Activated CD8-positive, alpha-beta memory T cell treated with anti-CD3 and anti-CD28 coated beads for 24 hours (primary cell): ENCODE data around the gene MEIOC.
"Not testable (repeated sequence)": the region's sequence is repeated elsewhere in the genome, so short reads cannot be mapped to it uniquely, and the experiment has no call there.

Source experiments
- DNase-seq: peaks from one replicate; pipeline ENCODE4 v3.0.0-alpha.2; 2020

MEIOC gene

DNA sequence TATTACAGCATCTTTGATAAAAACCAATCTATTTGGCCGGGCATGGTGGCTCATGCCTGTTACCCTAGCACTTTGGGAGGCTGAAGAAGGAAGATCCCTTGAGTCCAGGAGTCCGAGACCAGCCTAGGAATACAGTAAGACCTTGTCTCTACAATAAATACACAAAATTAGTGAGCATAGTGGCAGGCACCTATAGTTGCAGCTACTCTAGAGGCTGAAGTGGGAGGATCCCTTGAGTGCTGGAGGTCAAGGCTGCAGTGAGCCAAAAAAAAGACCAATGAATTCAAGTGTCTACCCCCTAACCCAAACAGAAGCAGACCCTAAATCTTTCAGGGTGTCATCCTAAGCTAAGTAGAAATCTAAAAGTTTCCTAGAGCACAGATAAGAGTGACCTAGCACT lies 7.3 kb upstream of the MEIOC start:
- DNase-seq = no peak

DNA sequence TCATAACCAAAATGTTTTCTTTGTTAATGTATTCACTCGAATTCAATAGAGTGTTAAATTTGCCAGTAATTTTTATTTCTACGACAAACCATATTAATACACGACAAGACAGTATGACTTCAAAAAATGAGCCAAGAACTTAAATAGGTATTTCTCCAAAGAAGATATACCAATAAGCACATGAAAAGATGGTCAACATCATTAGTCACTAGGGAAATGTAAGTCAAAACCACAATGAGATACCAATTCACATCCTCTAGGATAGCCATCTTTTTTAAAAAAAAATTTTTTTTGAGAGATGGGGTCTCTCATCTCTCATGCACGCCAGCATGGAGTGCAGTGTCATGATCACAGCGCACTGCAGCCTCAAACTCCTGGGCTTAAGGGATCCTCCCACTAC lies 5.0 kb upstream of the MEIOC start:
- DNase-seq = no peak

- no peak for DNase-seq
Observed at GRCh38 chr17:44652727-44653126, 3.5 kb upstream of the MEIOC start.

- no peak for DNase-seq
Observed at GRCh38 chr17:44653384-44653783, 2.9 kb upstream of the MEIOC start.

GRCh38 chr17:44653954-44654353 lies 2.3 kb upstream of the MEIOC start:
- no peak for DNase-seq

DNA sequence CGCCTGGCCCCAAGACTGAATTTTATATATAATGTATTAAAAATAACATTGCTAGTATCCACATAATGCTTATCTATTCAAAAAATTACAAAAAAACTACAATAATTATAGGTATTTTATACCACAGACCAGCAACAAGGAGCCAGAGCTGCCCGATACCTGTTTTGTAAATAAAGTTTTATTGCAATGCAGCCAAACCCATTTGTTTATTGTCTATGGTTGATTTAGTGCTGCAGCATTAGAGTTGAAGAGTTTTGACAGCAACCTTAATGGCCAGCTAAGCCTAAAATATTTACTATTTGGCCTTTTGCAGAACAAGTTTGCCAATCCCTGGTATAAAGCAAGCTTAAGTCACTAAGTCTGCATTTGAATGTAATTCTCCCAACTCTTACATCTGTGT lies 5.6 kb downstream of the MEIOC start:
- DNase-seq = no peak

GRCh38 chr17:44663095-44663494 lies 6.8 kb downstream of the MEIOC start:
- no peak for DNase-seq

DNA sequence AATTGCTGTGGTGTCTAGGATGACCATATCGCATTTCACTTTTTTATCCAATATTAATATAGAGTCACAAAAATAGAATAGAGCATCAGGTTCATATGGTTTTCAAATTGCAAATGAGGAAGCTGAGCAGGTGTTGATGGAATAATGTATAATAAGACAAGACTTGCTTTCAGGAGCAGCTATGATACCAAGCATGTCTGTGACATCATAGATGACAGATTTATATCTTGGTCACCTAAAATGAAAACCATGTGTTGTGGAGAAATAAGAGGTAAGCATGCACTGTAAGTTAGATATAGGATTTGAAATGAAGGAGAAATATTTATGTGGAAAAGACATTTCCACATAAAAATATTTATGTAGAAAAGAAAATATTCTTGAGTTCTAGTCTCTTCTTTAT lies 8.6 kb downstream of the MEIOC start:
- no peak for DNase-seq

DNA sequence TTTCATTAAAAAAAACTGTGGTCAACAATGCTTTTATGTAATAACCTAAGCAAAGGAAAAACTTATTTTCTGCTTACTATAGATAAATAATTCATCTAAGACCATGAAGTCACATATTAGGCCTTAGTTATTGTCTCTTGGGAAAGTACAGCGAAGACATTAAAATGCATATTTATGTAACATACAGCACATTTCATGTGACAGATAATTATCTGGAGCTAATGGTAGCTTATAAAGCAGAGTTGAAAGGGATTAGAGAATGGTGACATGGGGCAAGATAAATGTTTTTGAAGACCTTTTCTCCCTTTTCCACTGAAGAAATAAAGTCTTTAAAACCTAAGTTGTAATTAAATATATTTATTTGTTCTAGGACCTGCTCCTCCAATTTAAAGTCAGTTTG lies 9.7 kb downstream of the MEIOC start:
- no peak for DNase-seq

DNA sequence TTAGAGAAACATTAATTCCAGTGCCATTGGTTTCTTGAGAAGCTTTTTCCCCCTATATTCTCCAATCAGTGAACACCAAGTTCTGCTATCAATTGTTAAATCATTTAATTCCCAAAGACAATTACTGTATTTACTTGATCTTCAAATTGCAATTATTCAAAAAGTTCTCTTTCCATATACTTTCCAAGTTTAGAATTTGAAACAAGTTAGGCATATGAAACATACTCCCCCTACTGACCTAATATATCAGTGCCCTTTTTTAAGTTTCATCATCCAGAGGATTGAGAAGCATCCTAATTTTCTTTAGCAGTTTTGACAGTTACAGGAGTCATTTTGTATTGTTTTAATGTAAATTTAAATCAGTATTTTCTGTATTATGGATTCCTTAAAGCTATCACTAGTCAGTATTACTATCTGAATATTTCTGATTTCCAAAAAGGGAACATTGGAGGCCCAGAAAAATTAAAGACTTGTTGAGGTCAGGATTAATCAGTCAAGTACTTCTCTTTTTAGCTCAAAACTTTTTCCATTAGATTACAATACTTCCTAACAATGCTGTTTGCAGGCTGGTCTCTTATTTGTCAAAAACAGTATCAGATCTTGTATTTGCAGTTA lies 16.3 kb downstream of the MEIOC start:
- no peak for DNase-seq

GRCh38 chr17:44673893-44674292 lies 17.6 kb downstream of the MEIOC start:
- no peak for DNase-seq

DNA sequence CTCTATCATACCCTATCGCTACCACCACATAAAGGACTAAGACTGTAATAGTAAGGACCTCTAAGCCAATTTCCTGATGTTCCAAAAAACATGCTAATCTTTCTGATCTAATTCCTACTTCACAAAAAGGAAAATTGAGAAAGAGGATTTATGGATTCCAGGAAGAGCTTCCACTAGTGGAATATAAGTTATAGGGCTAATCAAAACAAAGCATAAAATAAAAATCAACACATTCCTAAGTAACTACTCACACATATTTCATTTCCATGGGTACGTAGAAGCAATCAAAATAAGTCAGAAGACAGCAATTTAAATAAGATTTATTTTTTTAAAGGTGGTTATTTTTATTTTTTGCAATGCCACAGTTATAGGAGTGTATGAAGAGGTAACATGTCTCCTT lies 20.9 kb downstream of the MEIOC start:
- DNase-seq = no peak

- DNase-seq = not testable (repeated sequence)
Observed at GRCh38 chr17:44683303-44683702, 27.0 kb downstream of the MEIOC start.

GRCh38 chr17:44687756-44688155 lies 31.5 kb downstream of the MEIOC start:
- DNase-seq = no peak

DNA sequence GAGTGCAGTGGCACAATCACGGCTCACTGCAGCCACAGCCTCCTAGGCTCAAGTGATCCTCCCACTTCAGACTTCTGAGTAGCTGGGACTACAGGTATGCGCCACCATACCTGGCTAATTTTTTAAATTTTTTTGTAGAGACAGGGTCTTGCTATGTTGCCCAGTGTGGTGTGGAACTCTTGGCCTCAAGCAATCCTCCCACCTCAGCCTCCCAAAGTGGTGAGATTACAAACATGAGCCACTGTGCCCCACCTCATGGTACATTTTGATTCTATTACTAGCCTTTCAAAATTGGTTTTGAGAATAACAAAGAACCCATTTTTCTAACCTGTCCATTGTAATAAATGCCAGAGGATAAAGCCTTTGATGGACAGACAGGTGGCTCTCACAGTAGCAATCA lies 31.9 kb downstream of the MEIOC start:
- no peak for DNase-seq

- DNase-seq = no peak
Observed at GRCh38 chr17:44688675-44689476, 32.6 kb downstream of the MEIOC start.

DNA sequence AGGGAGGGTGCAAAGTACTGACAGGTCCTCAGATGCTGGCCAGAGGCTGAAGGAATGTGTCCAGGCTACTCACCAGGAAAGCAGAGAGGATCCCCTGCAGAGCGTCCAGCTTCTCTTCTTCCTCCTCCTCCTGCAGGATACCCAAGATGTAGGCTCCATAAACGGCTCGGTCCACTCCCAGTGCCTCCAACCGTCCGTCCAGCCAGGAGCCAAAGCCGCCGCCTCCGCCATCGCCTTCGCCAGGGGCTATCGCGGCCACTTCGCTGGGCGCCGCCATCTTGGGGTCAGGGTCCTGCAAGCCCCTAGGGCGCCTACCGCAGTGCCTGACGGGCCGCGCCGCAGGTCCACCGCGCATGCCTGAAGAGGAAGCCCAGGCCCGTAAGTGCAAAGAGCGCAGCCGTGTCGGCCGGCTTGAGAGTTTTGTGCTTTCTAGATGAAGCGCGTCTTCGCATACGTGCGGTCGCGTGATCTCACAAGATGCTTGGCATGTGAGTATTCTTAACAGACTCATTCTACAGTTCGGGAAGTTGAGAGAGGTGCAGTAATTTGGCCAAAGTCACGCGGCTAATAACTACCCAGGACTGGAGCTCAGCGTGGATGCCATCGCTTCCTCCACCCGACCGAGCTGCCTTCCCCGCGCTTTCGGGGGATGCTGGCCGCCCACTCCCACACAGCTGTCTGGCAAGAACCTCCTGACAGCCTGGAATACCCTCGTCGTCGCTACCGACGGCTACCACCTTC lies 33.4 kb downstream of the MEIOC start, which contains the start of gene CCDC43:
Gene CCDC43, minus strand, starts transcription at position 300 of the 741 bp plus-strand sequence. Its CDS starts 23 bp downstream, at position 277.
- DNase-seq = peak; percentile 98

DNA sequence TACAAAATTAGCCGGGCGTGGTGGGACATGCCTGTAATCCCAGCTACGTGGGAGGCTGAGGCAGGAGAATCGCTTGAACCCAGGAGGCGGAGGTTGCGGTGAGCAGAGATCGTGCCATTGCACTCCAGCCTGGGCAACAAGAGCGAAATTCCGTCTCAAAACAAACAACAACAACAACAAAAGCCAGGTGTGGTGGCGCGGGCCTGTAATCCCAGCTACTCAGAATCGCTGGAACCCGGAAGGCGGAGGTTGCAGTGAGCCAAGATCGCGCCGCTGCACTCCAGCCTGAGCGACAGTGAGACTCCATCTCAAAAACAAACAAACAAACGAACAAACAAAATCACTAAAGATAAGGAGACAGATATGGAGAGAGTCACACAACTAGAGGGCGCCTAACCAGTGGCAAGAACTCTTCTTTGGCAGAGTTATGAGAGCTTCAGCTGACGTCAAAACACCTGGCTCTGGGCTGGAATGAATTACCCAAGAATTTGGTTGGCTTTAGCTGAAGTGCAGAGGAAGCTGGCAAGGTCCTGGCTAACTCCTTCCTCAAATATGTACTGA lies 34.6 kb downstream of the MEIOC start:
- not testable (repeated sequence) for DNase-seq

DNA sequence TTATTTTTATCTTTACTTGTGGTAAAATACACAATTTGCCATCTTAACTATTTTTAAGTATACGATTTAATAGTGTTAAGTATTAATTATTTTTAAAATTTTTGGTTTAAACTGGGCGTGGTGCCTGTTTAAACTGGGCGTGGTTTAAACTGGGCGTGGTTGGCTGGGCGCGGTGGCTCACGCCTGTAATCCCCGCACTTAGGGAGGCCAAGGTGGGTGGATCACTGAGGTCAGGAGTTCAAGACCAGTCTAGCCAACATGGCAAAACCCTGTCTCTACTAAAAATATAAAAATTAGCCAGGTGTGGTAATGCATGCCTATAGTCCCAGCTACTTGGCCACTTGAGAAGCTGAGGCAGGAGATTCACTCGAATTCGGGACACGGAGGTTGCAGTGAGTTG lies 37.3 kb downstream of the MEIOC start:
- no peak for DNase-seq

DNA sequence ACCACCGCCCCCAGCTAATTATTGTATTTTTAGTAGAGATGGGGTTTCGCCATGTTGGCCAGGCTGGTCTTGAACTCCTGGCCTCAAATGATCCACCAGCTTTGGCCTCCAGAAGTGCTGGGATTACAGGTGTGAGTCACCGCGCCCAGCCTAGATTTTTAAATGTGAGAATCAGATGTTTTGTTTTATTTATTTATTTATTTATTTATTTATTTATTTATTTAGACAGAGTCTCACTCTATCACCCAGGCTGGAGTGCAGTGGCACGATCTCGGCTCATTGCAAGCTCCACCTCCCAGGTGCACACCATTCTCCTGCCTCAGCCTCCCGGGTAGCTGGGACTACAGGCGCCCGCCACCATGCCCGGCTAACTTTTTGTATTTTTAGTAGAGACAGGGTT lies 44.0 kb downstream of the MEIOC start:
- not testable (repeated sequence) for DNase-seq

DNA sequence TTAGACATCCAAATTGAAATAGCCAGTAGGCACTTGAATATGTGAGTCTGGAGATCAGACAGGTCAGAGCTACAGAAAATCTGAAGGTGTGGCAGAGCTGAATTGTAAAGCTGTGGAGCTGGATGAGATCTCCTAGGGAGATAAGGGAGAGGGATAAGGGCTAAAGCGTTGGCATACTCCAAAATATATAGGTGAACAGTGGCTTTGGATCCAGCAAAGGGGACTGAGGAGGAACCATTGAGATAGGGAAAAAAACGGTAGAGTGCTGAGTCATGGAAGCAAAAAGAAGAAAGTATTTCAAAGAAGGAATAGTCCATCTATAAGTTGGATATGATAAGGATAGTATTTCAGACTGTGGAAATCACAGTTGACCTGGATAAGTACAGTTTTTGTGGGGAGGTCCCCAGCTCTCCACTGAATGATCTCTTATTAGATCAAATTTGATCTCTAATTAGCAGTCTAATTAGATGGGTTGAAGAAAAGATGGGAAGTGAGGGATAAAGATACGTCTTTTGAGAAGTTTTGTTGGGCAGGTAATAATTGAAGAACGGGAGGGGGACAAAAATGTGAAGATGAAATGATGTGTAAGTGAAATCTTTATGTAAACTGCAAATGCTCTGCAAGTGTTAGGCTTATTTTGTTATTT lies 51.6 kb downstream of the MEIOC start:
- no peak for DNase-seq

GRCh38 chr17:44708401-44709263 lies 52.4 kb downstream of the MEIOC start, which contains the start of gene DBF4B:
TSS of gene DBF4B (plus strand) at chr17:44708665. CDS start at chr17:44708821, 156 bp downstream.
- DNase-seq = peak; percentile 89
